Measurements from ENCODE around the gene FLYWCH1.

The FLYWCH1 gene

GRCh38 chr16:2950773-2951172, 39.0 kb downstream of the FLYWCH1 start:
- no peak for DNase-seq (ENCODE audit: low read depth in 2 of 2)

- DNase-seq (ENCODE audit: low read depth in 2 of 2), result no peak
These were observed 40.9 kb downstream of the FLYWCH1 start for GRCh38 chr16:2952679-2953078.

DNA sequence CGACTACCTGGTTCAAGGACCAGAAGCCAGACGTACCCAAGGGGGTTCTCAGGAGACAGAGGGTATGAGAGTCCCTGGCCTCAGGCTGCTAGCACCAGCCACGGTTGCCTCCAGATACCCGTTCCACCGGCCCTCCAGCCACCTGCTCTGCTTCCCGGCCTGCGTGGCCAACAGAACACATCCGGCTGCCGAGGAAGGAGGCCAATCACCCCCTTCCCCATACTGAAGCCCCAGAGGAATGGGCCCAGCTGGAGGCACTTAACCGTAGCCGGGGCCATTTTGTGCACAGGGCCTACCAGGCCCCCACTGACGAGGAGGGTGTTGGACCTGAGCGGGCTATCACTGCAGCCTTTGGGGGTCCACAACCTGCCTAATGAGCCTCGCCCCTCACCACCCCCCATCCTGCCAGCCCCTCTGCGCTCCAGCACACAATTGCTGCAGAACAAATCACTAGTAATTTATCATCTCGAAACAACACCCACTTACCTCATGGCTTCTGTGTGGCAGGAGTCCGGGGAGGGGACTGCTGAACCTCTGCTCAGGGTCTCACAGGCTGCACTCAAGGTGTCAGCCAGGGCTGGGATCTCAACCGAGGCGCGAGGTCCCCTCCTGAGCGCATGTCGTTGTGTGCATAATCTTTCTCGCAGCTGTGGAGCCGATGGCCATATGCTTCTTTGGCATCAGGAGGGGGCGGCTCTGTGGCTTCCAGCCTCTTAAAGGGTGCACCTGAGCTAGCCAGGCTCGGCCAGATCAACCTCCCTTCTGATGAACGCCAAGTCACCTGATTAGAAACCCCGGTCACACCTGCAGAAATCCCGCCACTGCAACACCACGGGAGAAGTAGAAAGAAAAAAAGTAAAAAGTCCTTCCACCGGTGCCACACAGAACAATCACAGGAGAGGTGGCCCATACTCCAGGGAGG, 42.2 kb downstream of the FLYWCH1 start:
- no peak for DNase-seq (ENCODE audit: low read depth in 2 of 2)

GRCh38 chr16:2954656-2955381, 43.1 kb downstream of the FLYWCH1 start:
- DNase-seq (ENCODE audit: low read depth in 2 of 2), result no peak

- DNase-seq (ENCODE audit: low read depth in 2 of 2), result no peak
These were observed 43.7 kb downstream of the FLYWCH1 start for GRCh38 chr16:2955438-2955778.

DNA sequence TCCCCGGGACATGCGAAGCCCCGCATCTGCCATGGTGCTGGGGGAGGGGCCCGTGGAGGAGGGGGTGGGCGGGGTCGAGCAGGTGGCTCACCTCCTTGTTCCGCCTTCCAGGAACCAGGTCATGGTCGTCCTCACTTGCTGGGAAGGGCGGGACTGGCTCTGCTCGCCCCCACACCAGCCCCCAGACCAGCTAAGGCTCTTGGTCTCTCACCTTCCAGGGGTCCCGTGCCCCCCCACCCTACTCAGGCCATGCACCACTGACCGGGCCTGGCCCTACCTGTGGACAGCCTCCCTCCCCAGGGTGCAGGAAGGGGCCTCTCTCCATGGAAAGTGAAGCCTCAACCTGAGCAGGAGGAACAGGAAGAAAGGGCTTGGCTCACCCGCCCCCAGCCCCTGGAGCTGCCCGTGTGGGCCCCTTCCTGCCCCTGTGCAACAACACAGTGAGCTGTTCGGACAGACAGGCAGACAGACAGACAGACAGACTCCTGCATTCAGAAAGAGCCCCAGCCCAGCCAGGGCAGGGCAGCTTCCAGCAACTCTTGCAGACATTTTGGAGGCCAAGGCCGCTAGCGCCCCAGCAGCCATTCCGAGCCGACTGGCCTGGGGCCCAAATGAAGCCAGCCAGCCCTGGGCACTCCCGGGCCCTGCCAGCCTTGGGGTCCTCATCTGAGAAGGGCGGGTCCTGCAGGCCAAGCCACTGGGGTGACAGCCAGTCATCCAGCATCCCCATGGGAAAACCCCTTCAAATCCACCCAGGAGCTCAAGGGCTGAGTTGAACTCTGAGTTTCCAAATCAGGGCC, 44.2 kb downstream of the FLYWCH1 start:
- no peak for DNase-seq (ENCODE audit: low read depth in 2 of 2)

GRCh38 chr16:2956579-2956956, 44.8 kb downstream of the FLYWCH1 start:
- no peak for DNase-seq (ENCODE audit: low read depth in 2 of 2)

GRCh38 chr16:2959206-2959605, 47.5 kb downstream of the FLYWCH1 start:
- no peak for DNase-seq (ENCODE audit: low read depth in 2 of 2)

DNA sequence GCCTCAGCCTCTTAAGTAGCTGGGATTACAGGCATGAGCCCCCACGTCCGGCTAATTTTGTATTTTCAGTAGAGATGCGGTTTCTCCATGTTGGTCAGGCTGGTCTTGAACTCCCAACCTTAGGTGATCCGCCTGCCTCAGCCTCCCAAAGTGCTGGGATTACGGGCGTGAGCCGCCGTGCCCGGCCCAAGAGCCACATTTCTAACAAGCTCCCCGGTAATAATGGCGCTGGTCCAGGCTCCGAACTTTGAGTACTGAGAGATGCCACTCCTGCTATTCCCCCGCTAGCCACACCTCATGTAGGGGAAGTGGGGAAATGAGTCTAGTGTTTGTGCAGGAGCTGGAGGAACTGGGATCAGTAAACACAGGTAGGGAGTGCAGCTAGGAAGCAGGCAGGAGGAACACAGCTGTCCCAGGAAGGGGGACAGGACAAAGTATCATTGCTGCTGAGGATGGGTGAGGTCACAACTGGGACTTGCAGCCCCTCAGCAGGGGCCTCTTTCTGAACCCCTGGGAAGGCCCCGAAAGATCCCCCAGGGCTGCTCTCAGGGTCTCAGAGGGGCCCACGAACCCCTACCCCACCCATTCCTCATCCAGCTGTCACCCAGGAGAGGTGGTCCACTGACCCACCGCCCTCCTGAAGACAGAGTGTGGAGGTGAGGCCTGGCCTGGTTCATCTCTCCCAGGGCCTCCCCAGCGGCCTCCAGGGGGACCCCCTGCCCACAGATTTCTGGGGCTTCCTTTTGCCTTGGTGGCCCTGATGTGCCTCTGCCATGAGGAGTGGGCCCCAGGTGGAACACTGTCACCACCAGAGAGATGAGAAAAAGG, 48.7 kb downstream of the FLYWCH1 start:
- DNase-seq (ENCODE audit: low read depth in 2 of 2), result no peak

DNA sequence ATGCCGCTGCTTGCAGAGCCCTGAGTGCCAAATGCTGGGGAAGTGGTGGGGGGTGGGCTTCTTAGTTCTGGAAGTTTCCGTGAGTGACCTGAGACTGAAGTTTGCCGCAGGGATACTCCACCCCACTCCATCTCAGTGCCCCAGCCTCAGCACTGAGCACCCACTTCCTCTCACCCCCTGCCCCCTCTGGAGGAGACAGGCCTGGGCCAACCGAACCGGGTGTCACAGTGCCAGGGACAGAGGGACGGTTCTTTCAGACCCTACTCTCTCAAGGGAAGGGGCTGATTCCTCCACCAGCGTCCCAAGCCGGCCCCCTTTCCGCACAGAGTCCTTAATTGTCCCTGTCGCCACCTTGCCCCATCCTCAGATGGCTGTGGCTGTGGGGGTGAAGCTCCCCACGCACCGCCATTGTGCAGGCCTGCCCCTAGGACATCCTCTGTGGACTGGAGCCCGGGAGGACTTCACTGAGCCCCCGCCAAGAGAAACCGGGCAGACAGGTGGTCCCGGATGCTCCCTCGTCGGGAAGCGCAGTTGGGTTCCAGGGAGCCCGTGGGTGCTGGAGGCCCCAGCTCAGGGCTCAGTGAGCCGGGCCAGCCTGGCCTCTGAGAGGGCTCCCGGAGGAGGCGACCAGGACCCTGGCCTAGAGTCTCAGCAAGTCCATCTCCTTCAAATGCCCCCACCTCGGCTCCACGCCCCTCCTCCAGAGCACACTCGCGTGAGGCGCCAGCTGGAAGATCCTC, 50.8 kb downstream of the FLYWCH1 start:
- DNase-seq (ENCODE audit: low read depth in 2 of 2), result no peak

DNA sequence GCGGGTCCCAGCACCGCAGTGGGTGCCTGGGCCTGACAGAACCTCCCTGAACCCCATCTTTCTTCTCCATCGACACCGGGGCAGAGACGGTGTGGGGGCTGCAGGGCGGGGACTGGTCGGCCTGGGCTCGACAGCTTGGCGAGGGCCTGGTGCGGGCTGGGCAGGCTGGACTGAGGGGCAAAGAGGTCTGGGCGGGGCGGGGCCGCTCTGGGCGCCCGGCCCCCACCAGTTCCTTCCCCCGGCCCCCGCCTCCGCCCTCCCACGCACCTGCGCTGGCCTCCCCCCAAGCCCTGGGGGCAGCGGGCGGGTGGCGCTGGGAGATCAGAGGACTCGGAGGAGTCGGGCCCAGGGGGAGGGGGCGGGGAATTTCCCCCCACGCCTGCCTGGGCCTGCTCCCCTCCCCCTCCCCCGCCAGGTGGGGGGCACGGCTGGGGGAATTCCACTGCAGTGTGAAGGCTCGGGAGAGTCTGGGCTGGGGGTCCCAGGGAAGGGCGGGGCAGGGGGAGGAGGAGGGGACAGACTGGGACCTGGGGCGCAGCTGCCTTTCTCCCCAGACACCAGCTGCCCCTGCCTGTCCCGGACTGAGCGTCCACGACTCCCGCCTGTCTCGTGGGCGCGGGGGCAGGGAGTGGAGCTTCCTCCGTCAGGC, 51.5 kb downstream of the FLYWCH1 start:
- DNase-seq (ENCODE audit: low read depth in 2 of 2), result peak; percentile 28 to 49

GRCh38 chr16:2963723-2964474, 52.2 kb downstream of the FLYWCH1 start, which contains the start of gene KREMEN2:
Gene KREMEN2, plus strand, starts transcription at chr16:2964275. Its CDS starts 246 bp downstream, at chr16:2964521.
- peak; percentile 37 to 47 for DNase-seq (ENCODE audit: low read depth in 2 of 2)

- peak in 1 of 2 donors; percentile 49 for DNase-seq (ENCODE audit: low read depth in 2 of 2)
These were observed 53.0 kb downstream of the FLYWCH1 start for GRCh38 chr16:2964475-2965336.

DNA sequence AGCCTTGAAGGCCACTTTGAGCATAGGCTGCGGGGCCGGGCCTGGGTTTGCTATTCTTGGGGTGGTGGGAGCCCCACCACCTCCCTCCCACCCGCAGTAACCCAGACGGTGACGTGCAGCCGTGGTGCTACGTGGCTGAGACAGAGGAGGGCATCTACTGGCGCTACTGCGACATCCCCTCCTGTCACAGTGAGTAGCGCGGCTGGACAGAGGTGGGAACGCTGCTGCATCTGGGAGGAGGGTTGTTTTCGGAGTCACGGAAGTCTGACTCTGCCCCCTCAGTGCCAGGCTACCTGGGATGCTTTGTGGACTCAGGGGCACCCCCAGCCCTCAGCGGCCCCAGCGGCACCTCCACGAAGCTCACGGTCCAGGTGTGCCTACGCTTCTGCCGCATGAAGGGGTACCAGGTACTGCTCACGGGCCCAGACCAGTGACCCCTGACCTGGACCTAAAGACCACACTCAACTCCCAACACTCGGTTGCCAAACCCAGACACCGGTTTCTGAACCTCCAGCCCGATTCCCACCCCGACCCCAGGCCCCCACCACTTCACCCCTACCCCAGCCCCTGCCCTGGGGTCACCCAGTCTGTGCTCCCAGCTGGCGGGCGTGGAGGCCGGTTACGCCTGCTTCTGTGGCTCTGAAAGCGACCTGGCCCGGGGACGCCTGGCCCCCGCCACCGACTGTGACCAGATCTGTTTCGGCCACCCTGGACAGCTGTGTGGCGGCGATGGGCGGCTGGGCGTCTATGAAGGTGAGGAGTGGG, 54.5 kb downstream of the FLYWCH1 start:
- no peak for DNase-seq (ENCODE audit: low read depth in 2 of 2)

DNA sequence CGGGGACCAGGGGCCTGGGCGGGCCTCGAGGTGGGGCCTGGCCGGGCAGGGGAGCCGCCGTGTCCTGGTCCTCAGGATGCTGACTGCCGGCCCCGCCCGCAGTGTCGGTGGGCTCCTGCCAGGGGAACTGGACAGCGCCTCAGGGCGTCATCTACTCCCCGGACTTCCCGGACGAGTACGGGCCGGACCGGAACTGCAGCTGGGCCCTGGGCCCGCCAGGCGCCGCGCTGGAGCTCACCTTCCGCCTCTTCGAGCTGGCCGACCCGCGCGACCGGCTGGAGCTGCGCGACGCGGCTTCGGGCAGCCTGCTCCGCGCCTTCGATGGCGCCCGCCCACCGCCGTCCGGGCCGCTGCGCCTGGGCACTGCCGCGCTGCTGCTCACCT, 55.1 kb downstream of the FLYWCH1 start:
- no peak for DNase-seq (ENCODE audit: low read depth in 2 of 2)

DNA sequence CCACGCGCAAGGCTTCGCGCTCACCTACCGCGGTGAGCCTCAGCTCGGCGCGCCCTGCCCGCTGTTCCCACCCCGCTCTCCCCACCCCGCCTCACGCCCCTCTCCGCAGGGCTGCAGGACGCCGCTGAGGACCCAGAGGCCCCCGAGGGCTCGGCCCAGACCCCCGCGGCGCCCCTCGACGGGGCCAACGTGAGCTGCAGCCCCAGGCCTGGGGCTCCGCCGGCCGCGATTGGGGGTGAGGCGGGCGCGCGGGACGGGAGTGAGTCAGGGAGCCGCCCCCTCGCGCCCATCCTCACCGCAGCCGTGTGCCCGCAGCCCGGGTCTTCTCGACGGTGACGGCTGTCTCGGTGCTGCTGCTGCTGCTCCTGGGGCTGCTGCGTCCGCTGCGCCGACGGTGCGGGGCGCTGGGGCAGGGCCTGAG, 55.5 kb downstream of the FLYWCH1 start:
- no peak for DNase-seq (ENCODE audit: low read depth in 2 of 2)

DNA sequence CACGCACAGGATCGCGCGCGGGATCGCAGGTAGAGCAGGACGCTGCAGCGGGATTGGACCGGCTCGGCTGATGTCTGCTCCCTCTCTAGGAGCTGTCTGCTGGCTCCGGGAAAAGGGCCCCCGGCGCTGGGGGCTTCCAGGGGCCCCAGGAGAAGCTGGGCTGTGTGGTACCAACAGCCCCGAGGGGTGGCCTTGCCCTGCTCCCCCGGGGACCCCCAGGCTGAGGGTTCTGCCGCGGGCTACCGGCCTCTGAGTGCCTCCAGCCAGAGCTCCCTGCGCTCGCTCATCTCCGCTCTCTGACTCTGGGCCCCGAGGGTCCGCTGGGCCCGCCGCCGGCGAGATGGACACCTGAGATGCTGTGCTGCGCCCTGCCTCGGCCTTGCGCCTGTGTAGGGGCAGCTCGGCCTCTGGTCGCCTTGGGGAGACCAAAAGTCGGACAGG, 56.0 kb downstream of the FLYWCH1 start:
- no peak for DNase-seq (ENCODE audit: low read depth in 2 of 2)

GRCh38 chr16:2968368-2968737, 56.6 kb downstream of the FLYWCH1 start:
- no peak for DNase-seq (ENCODE audit: low read depth in 2 of 2)

Data from stimulated activated CD4-positive, alpha-beta T cell treated with anti-CD3 and anti-CD28 coated beads, Interleukin-1b, Interleukin-23, amount 100 ng/mL, for 4 hours (primary cell).